Measurements from ENCODE around the gene RNF207. TPM values are rescaled to one million over a fixed set of nuclear protein-coding genes. Genes with fewer than 3 reads are reported as not detected.

RNF207 gene
- total and polyA plus RNA-seq, 2 donors (not counting 1 experiment from before 2014, with no cell fraction given): 2.6 to 17.2 TPM

DNA sequence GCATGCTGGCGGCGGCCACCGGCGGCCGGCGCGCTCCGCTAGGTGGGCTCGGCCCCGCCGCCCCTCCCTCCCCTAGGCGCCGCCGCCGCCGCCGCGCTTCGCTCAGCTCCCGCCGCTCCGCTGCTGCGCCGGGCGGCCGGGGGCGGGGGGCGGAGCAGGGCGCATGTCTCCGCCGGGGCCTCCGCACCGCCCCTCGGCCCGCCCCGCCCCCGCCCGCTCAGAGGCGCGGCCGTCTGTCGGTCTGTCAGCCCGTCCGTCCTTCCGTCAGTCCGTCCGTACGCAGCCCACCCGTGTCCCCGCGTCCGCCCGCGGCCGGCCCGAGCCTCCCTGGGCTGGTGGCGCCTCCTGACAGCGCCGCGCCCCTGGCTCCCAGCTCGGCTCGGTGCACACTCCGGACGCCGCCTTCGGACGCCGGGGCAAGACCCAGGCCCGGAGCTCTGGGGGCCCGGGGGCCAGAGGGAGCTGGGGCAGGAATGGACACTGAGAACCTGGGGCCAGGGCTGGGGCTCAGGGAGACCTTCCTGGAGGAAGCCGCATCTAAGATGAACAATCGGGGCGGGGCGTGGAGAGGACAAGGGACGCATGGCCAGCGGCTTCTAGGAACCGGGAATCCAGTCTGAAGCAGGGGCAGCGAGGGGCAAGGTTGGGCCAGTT lies 55.2 kb downstream of the RNF207 start, which contains the start of gene GPR153:
TSS of gene GPR153 (minus strand) at position 138 of the 654 bp plus-strand sequence. CDS start 6,193 bp downstream, outside the sequence.
- Histone ChIP-seq H4K20me1 (ENCODE audit: control insufficient read depth, extremely low read depth, insufficient read depth, low read length) (no peaks in the 10 kb centered on the region), H3K4me3 (replicated peaks in 1 of 4; ENCODE audit: control extremely low read depth in 1 of 4, insufficient read depth in 1 of 4, low read depth in 3 of 4, low read length in 4 of 4) (peak within 1 kb of the TSS; percentile 34 to 75 (median 62)), H3K36me3 (ENCODE audit: control insufficient read depth, insufficient read depth, low read length) (no peaks in the 10 kb centered on the region), H3K9ac (ENCODE audit: insufficient read depth, low read length) (peak within 1 kb of the TSS; percentile 37), H2AFZ (ENCODE audit: low read length) (no peak within 1 kb of the TSS), H3K79me2 (ENCODE audit: control insufficient read depth, insufficient read depth, low read length) (no peaks in the 10 kb centered on the region), H3K27me3 (ENCODE audit: control insufficient read depth, insufficient read depth, low read length) (no peaks in the 10 kb centered on the region), H3K9me3 (ENCODE audit: control insufficient read depth, insufficient read depth, low read depth, low read length) (no peaks in the 10 kb centered on the region), H3K27ac (ENCODE audit: insufficient read depth, low read length) (no peak within 1 kb of the TSS), H3K4me2 (ENCODE audit: extremely low read depth, insufficient read depth, low read length) (peak within 1 kb of the TSS; percentile 82), H3K4me1 (ENCODE audit: control insufficient read depth, extremely low read depth, insufficient read depth, low read length) (peaks cover 13% of the 10 kb centered on the region)
- DNase-seq (ENCODE audit: low read depth in 2 of 2): peak; percentile 36
- TF ChIP-seq, protein P1, sequence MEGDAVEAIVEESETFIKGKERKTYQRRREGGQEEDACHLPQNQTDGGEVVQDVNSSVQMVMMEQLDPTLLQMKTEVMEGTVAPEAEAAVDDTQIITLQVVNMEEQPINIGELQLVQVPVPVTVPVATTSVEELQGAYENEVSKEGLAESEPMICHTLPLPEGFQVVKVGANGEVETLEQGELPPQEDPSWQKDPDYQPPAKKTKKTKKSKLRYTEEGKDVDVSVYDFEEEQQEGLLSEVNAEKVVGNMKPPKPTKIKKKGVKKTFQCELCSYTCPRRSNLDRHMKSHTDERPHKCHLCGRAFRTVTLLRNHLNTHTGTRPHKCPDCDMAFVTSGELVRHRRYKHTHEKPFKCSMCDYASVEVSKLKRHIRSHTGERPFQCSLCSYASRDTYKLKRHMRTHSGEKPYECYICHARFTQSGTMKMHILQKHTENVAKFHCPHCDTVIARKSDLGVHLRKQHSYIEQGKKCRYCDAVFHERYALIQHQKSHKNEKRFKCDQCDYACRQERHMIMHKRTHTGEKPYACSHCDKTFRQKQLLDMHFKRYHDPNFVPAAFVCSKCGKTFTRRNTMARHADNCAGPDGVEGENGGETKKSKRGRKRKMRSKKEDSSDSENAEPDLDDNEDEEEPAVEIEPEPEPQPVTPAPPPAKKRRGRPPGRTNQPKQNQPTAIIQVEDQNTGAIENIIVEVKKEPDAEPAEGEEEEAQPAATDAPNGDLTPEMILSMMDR (conservative IDR thresholded peaks at IDR 0.05 in 1 of 2, IDR thresholded peaks at IDR 0.05 in 1 of 2; ENCODE audit: low read depth in 1 of 2, low read length in 2 of 2): no peak
- TF ChIP-seq EZH2 (IDR thresholded peaks at IDR 0.05; ENCODE audit: low read length, missing control alignments): no peak

DNA sequence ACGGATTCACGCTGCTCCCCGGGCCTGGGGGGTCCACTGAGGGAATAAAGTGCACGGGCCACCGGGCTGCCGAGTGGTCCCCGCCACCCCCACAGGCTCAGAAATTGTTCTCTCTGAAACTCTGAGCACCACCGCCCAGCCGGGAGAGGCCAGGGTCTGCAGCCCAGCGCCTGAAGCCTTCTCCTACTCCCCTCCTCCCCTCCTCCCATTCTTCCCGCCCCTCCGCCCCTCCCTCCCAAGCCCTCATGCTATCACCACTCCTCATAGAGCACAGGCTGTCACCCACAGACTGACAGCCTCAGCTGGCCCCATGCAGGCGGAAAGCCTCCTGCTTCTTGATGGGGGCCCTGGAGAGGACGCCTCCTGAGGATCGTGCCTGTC lies 55.7 kb downstream of the RNF207 start:
- no peak overlapping the region for H3K27ac ChIP-seq (ENCODE audit: insufficient read depth, low read length)

More for the DNA sequence above, 55.7 kb downstream of the RNF207 start:
- H3K4me1 ChIP-seq (ENCODE audit: control insufficient read depth, extremely low read depth, insufficient read depth, low read length): peaks cover 13% of the 10 kb centered on the region
- H3K4me3 ChIP-seq (replicated peaks in 1 of 4; ENCODE audit: control extremely low read depth in 1 of 4, insufficient read depth in 1 of 4, low read depth in 3 of 4, low read length in 4 of 4): peak overlapping the region in 2 of 4 experiments; percentile 37 to 59
- peak overlapping the region; percentile 82 for H3K4me2 ChIP-seq (ENCODE audit: extremely low read depth, insufficient read depth, low read length)
- no peak overlapping the region for H3K9ac ChIP-seq (ENCODE audit: insufficient read depth, low read length)
- H3K9me3 ChIP-seq (ENCODE audit: control insufficient read depth, insufficient read depth, low read depth, low read length): no peaks in the 10 kb centered on the region
- no peaks in the 10 kb centered on the region for H4K20me1 ChIP-seq (ENCODE audit: control insufficient read depth, extremely low read depth, insufficient read depth, low read length)
- no peaks in the 10 kb centered on the region for H3K36me3 ChIP-seq (ENCODE audit: control insufficient read depth, insufficient read depth, low read length)
- H2AFZ ChIP-seq (ENCODE audit: low read length): no peak overlapping the region
- H3K79me2 ChIP-seq (ENCODE audit: control insufficient read depth, insufficient read depth, low read length): no peaks in the 10 kb centered on the region
- H3K27me3 ChIP-seq (ENCODE audit: control insufficient read depth, insufficient read depth, low read length): no peaks in the 10 kb centered on the region
- DNase-seq (ENCODE audit: low read depth in 2 of 2): no peak
- TF ChIP-seq, protein P1 (conservative IDR thresholded peaks at IDR 0.05 in 1 of 2, IDR thresholded peaks at IDR 0.05 in 1 of 2; ENCODE audit: low read depth in 1 of 2, low read length in 2 of 2): no peak
- TF ChIP-seq EZH2 (IDR thresholded peaks at IDR 0.05; ENCODE audit: low read length, missing control alignments): no peak
